Measurements from ENCODE around the gene AOPEP. TPM values are rescaled to one million over a fixed set of nuclear protein-coding genes. Genes with fewer than 3 reads are reported as not detected.

Gene AOPEP
- total and polyA plus RNA-seq, 2 of the 13 experiments (the other 11 are each of a cell fraction or from before 2014, with no cell fraction given) = 22.2 to 41.6 TPM

GRCh38 chr9:94853887-94854286 is 127.4 kb downstream of the AOPEP start (continued):
- TF ChIP-seq ZMYM3 (CRISPR knock-in tag; IDR thresholded peaks at IDR 0.05) (no peak), ZBTB38 (CRISPR knock-in tag; IDR thresholded peaks at IDR 0.05) (no peak), ZXDC (CRISPR knock-in tag; IDR thresholded peaks at IDR 0.05) (no peak), HNRNPK (IDR thresholded peaks at IDR 0.05; ENCODE audit: low read depth, low read length, poor library complexity, severe bottlenecking) (no peak), KMT2A (CRISPR knock-in tag; IDR thresholded peaks at IDR 0.05) (no peak), CREM (IDR thresholded peaks at IDR 0.05) (0 out of 2 replicates have a peak, but pooled peaks have one; percentile 18), CREM (CRISPR knock-in tag; IDR thresholded peaks at IDR 0.05) (no peak), ZNF251 (CRISPR knock-in tag; IDR thresholded peaks at IDR 0.05) (no peak), ARNTL (CRISPR knock-in tag; IDR thresholded peaks at IDR 0.05) (no peak), ZFP36L1 (CRISPR knock-in tag; IDR thresholded peaks at IDR 0.05) (no peak), PHF21A (CRISPR knock-in tag; IDR thresholded peaks at IDR 0.05) (no peak), ZFP82 (CRISPR knock-in tag; IDR thresholded peaks at IDR 0.05; ENCODE audit: borderline replicate concordance) (no peak), ZNF792 (CRISPR knock-in tag; IDR thresholded peaks at IDR 0.05) (0 out of 2 replicates have a peak, but pooled peaks have one; percentile 11), TIGD3 (CRISPR knock-in tag; IDR thresholded peaks at IDR 0.05; ENCODE audit: borderline replicate concordance) (no peak), REXO4 (CRISPR knock-in tag; IDR thresholded peaks at IDR 0.05; ENCODE audit: borderline replicate concordance) (no peak), GPN1 (CRISPR knock-in tag; IDR thresholded peaks at IDR 0.05; ENCODE audit: borderline replicate concordance) (no peak), ATF2 (CRISPR knock-in tag; IDR thresholded peaks at IDR 0.05) (no peak), ZFP36 (IDR thresholded peaks at IDR 0.05; ENCODE audit: borderline replicate concordance, low read depth, low read length, partially characterized antibody) (no peak)
- TF ChIP-seq, protein P1, sequence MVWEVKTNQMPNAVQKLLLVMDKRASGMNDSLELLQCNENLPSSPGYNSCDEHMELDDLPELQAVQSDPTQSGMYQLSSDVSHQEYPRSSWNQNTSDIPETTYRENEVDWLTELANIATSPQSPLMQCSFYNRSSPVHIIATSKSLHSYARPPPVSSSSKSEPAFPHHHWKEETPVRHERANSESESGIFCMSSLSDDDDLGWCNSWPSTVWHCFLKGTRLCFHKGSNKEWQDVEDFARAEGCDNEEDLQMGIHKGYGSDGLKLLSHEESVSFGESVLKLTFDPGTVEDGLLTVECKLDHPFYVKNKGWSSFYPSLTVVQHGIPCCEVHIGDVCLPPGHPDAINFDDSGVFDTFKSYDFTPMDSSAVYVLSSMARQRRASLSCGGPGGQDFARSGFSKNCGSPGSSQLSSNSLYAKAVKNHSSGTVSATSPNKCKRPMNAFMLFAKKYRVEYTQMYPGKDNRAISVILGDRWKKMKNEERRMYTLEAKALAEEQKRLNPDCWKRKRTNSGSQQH (CRISPR knock-in tag; IDR thresholded peaks at IDR 0.05; ENCODE audit: low read depth) = no peak
- TF ChIP-seq, protein P2, sequence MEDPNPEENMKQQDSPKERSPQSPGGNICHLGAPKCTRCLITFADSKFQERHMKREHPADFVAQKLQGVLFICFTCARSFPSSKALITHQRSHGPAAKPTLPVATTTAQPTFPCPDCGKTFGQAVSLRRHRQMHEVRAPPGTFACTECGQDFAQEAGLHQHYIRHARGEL (CRISPR knock-in tag; IDR thresholded peaks at IDR 0.05) = no peak
